Measurements from ENCODE around the gene ZBTB21. TPM values are rescaled to one million over a fixed set of nuclear protein-coding genes. Genes with fewer than 3 reads are reported as not detected.
A peak's percentile ranks its signal among the peaks of the same experiment; 100 is the strongest.

Gene ZBTB21
- total RNA-seq, 1 donor from 2014 or later = 38.1 TPM

- Mint-ChIP-seq H3K36me3 (ENCODE audit: low read depth) (no peaks in the 10 kb centered on the region), H3K4me1 (no peaks in the 10 kb centered on the region)
- intact Hi-C loops (cut with micrococcal nuclease) = no loop called here
These were observed 9.5 kb upstream of the ZBTB21 start for GRCh38 chr21:42019706-42020105.

GRCh38 chr21:42019101-42019605, 9.0 kb upstream of the ZBTB21 start:
- Mint-ChIP-seq H3K4me3 (no peak overlapping the region), H3K9me3 (peaks cover 7% of the 10 kb centered on the region), H3K27me3 (peaks cover 8% of the 10 kb centered on the region), H3K4me1 (no peaks in the 10 kb centered on the region), H3K36me3 (ENCODE audit: low read depth) (no peaks in the 10 kb centered on the region), H3K27ac (no peak overlapping the region)
- DNase-seq = no peak
- intact Hi-C loops (cut with micrococcal nuclease) = no loop called here

More at GRCh38 chr21:42019706-42020105, 9.5 kb upstream of the ZBTB21 start:
- Mint-ChIP-seq H3K27me3 (peaks cover 8% of the 10 kb centered on the region), H3K4me3 (no peak overlapping the region), H3K9me3 (peaks cover 4% of the 10 kb centered on the region), H3K27ac (no peak overlapping the region)
- DNase-seq = no peak

- Mint-ChIP-seq H3K4me3 (no peak overlapping the region), H3K36me3 (ENCODE audit: low read depth) (no peaks in the 10 kb centered on the region), H3K27ac (no peak overlapping the region), H3K4me1 (peaks cover 5% of the 10 kb centered on the region), H3K9me3 (peaks cover 7% of the 10 kb centered on the region), H3K27me3 (peaks cover 23% of the 10 kb centered on the region)
- intact Hi-C loops (cut with micrococcal nuclease) = no loop called here
- no peak for DNase-seq
These were observed 6.9 kb upstream of the ZBTB21 start for GRCh38 chr21:42017022-42017421.

DNA sequence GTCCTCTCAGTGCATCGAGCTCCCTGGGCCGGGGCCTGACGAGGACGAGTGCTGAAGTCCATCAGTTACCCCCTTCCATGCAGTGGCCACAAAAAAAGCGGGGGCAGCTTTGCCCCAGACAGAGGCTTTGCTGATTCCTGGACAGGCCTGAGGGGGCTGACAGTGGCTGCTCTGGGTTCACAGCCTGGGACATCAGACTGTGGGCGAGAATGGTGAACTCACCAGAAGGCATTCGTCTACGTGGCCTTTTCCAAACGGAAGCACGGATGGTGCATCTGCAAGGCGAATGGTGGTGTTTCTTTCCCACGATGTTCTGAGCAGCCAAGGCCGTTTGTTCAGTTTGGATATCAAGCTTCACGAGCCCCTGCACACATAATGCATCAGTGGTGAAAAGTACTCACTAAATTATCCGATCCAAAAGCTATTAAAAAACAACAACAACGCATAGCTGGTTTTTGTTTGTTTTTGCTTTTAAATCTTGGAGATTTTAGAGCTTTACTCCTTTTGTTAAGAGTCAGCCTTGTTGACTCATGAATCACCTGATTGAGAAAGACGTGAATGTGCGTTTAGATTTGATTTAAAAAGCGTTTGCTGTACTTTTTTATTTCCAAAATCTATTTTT, 6.3 kb upstream of the ZBTB21 start:
- Mint-ChIP-seq H3K9me3 (peaks cover 7% of the 10 kb centered on the region), H3K4me1 (peaks cover 5% of the 10 kb centered on the region), H3K4me3 (no peak overlapping the region), H3K27me3 (peaks cover 26% of the 10 kb centered on the region), H3K27ac (no peak overlapping the region), H3K36me3 (ENCODE audit: low read depth) (no peaks in the 10 kb centered on the region)
- no peak for DNase-seq
- intact Hi-C loops (cut with micrococcal nuclease) = no loop called here

- DNase-seq = no peak
- peaks cover 7% of the 10 kb centered on the region for H3K9me3 Mint-ChIP-seq
- H3K36me3 Mint-ChIP-seq (ENCODE audit: low read depth) = peaks cover 6% of the 10 kb centered on the region
- H3K27ac Mint-ChIP-seq = no peak overlapping the region
- intact Hi-C loops (cut with micrococcal nuclease) = loop anchor here (5.0 kb wide), 1 partner anchor 93 kb away; no protein-coding TSS in a partner anchor
- peaks cover 13% of the 10 kb centered on the region for H3K4me1 Mint-ChIP-seq
- no peak overlapping the region for H3K4me3 Mint-ChIP-seq
- peaks cover 23% of the 10 kb centered on the region for H3K27me3 Mint-ChIP-seq
These were observed 3.8 kb upstream of the ZBTB21 start for GRCh38 chr21:42013931-42014330.

DNA sequence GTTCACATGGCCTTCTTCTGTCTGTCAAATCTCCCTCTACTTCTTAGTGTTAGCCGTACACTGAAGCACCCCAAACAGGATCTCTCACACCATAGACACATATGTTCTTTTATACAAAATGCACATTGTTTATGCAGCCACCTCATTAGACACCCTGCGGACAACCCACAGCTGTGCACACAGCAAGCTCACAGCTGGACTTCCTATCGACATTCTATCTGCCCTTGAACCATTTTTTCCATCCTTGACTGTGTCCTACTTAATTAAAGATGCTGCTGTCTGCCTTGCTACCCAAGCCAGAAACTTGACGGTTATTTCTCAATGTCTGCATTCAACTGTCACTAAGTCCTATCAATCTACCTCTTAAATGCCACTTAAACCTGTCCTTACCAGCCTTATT, 3.2 kb upstream of the ZBTB21 start:
- H3K36me3 Mint-ChIP-seq (ENCODE audit: low read depth) = peaks cover 7% of the 10 kb centered on the region
- no peak for DNase-seq
- peaks cover 14% of the 10 kb centered on the region for H3K4me1 Mint-ChIP-seq
- peak overlapping the region; percentile 1 for H3K4me3 Mint-ChIP-seq
- intact Hi-C loops (cut with micrococcal nuclease) = loop anchor here (5.0 kb wide), 1 partner anchor 94 kb away; no protein-coding TSS in a partner anchor
- H3K9me3 Mint-ChIP-seq = peaks cover 7% of the 10 kb centered on the region
- H3K27me3 Mint-ChIP-seq = peaks cover 21% of the 10 kb centered on the region
- H3K27ac Mint-ChIP-seq = no peak overlapping the region

DNA sequence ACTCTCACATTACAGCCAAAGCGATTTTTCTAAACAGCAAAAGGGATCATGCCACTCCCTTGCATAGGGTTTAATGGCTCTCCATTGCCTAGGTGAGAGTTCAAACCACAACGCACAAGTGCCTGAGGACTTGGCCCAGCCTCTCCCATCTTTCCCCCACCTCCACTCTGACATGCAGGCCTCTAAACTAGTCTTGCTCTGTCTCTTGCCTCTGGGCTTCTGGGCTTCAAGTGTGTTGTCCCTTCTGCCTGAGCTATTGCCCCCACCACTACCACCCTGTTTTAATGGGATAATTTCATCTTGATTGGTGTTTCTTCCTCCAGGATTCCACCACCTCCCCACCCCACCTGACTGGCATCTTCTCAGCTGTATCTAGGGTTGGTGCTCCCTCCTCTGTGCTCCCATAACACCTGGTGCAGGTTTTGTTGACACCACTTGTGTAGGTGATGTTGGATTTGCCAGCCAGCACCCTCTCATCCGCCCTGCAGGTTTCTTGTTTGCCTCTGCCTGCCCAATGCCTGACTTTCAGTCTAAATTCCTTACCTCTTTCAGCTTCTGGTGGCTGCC, 2.7 kb upstream of the ZBTB21 start:
- DNase-seq = no peak
- H3K9me3 Mint-ChIP-seq = peaks cover 7% of the 10 kb centered on the region
- H3K27ac Mint-ChIP-seq = no peak overlapping the region
- peak overlapping the region; percentile 32 for H3K4me3 Mint-ChIP-seq
- intact Hi-C loops (cut with micrococcal nuclease) = loop anchor here (5.0 kb wide), 1 partner anchor 94 kb away; no protein-coding TSS in a partner anchor
- H3K4me1 Mint-ChIP-seq = peaks cover 17% of the 10 kb centered on the region
- peaks cover 20% of the 10 kb centered on the region for H3K27me3 Mint-ChIP-seq
- H3K36me3 Mint-ChIP-seq (ENCODE audit: low read depth) = peaks cover 10% of the 10 kb centered on the region

DNA sequence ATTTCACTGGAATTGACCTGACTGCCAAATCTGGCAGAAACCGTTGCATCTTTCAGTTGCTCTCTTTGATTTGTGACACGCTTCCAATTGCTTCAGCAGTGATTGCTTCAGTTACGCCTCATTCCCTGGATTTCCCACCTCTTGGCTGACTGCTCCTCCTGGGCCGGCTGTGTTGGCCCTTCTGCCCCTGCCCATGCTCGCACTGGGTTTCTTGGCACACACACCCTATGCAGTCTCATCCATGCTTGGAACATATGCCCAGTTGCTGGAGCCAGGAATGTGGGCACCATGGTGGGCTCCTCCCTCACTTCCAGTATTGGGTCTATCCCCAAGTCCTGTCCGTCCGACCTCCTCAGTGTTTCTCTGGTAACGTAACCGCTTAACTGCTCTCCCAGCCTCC, 2.2 kb upstream of the ZBTB21 start:
- peaks cover 20% of the 10 kb centered on the region for H3K27me3 Mint-ChIP-seq
- peaks cover 15% of the 10 kb centered on the region for H3K36me3 Mint-ChIP-seq (ENCODE audit: low read depth)
- peaks cover 22% of the 10 kb centered on the region for H3K4me1 Mint-ChIP-seq
- H3K9me3 Mint-ChIP-seq = peaks cover 7% of the 10 kb centered on the region
- intact Hi-C loops (cut with micrococcal nuclease) = loop anchor here (5.0 kb wide), 1 partner anchor 95 kb away; no protein-coding TSS in a partner anchor
- no peak for DNase-seq
- H3K4me3 Mint-ChIP-seq = peak overlapping the region; percentile 32
- no peak overlapping the region for H3K27ac Mint-ChIP-seq

DNA sequence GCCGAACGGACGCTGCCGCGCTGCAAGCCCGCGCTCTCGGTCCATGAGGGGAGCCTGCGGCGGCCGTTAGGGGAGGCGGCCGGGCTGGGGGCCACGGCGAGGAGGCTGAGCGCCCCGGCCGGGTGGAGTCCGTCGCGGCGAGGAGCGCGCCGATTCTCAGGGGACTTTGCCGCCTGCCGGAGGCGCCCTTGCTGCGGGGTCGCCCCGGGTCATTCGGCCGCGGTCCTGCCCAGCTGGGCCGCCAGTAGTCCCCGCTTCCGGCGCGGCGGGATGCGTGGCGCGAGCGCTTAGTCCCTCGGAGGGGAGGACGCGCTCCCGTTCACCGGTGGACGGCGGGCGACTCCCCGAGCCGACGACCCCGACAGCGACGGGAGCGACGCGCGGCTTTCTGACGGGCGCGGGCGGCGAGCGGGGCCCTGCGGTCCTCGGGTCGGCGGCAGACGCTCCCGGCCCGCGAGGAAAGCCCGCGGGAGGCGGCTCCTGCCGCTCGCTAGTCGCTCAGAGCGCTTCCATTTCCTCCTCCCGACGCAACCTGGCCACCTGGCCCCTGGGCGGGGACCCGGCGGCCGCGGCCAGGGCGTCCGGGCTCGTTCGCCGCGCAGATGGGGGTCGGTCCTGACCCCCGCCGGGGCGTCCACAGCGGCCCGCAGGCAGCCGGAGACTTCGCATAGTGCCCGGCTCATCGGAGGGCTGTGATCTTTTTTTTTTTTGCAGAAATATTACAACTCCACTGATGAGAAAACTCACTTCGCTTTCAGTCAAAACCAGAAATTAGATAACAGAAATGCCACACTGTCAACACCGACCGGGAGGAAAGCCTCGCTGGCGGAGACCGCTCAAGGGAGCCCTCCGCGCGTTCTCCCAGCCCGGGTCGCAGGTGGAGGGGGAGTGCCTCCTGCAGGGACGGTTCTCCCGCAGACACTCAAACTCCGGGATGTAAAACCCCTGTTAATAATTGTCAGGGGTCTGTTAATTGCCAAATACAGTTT, 641 bp upstream of the ZBTB21 start:
- Mint-ChIP-seq H3K9me3 (peaks cover 11% of the 10 kb centered on the region), H3K4me3 (peak overlapping the region; percentile 89), H3K36me3 (ENCODE audit: low read depth) (peaks cover 25% of the 10 kb centered on the region), H3K27me3 (peaks cover 20% of the 10 kb centered on the region), H3K4me1 (peaks cover 29% of the 10 kb centered on the region), H3K27ac (peak overlapping the region; percentile 87)
- intact Hi-C loops (cut with micrococcal nuclease) = loop anchor here (1.0 to 5.0 kb wide), 3 partner anchors 8 to 96 kb away; no protein-coding TSS in a partner anchor
- peak; percentile 81 for DNase-seq

- peaks cover 20% of the 10 kb centered on the region for H3K27me3 Mint-ChIP-seq
- peak overlapping the region; percentile 88 for H3K27ac Mint-ChIP-seq
- peak; percentile 85 for DNase-seq
- peaks cover 42% of the 10 kb centered on the region for H3K4me1 Mint-ChIP-seq
- peaks cover 4% of the 10 kb centered on the region for H3K9me3 Mint-ChIP-seq
- peak overlapping the region; percentile 89 for H3K4me3 Mint-ChIP-seq
- peaks cover 37% of the 10 kb centered on the region for H3K36me3 Mint-ChIP-seq (ENCODE audit: low read depth)
- intact Hi-C loops (cut with micrococcal nuclease) = no loop called here
These were observed 936 bp downstream of the ZBTB21 start for GRCh38 chr21:42009018-42009830.

GRCh38 chr21:42007356-42007940, 2.7 kb downstream of the ZBTB21 start:
- Mint-ChIP-seq H3K36me3 (ENCODE audit: low read depth) (peaks cover 38% of the 10 kb centered on the region), H3K27ac (no peak overlapping the region), H3K4me3 (peak overlapping the region; percentile 15), H3K27me3 (peaks cover 10% of the 10 kb centered on the region), H3K9me3 (peaks cover 4% of the 10 kb centered on the region), H3K4me1 (peaks cover 52% of the 10 kb centered on the region)
- no peak for DNase-seq
- intact Hi-C loops (cut with micrococcal nuclease) = no loop called here

DNA sequence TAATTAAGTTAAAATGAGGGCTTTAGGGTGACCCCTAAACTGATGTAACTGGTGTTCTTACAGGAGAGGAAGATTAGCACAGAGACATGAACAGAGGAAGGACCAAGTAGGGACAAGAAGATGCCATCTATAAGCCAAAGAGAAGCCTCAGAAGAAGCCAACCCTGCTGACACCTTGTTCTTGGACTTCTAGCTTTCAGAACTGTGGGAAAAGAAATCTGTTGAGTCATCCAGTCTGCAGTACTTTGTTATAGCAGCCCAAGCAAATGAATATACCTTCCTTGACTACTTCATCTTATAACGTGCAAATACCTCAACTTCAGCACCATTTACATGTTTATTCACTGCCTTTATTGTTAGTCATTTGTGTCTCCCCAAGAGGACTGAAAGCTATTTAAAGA, 3.4 kb downstream of the ZBTB21 start:
- Mint-ChIP-seq H3K9me3 (peaks cover 4% of the 10 kb centered on the region), H3K27me3 (peaks cover 7% of the 10 kb centered on the region), H3K36me3 (ENCODE audit: low read depth) (peaks cover 42% of the 10 kb centered on the region), H3K4me3 (no peak overlapping the region), H3K27ac (no peak overlapping the region), H3K4me1 (peaks cover 57% of the 10 kb centered on the region)
- DNase-seq = no peak
- intact Hi-C loops (cut with micrococcal nuclease) = no loop called here

Data from activated CD4-positive, alpha-beta T cell treated with anti-CD3 and anti-CD28 coated beads, Interleukin-2, amount 10 ng/mL, durations not matched to agents 24 days and 14 days (primary cell).